Neural progenitor cell (in vitro differentiated cells): ENCODE data around the gene DNM2. TPM values are rescaled to one million over a fixed set of nuclear protein-coding genes. Genes with fewer than 3 reads are reported as not detected.

ENCODE experiments used
- DNase-seq: peaks from one replicate; pipeline ENCODE4 v3.0.0-alpha.2; 2016; ENCODE audit warnings: low spot score
- H2AFZ ChIP-seq: fragments of 200-600 bp; sonication (generic); replicated peaks from 2 replicates; pipeline ENCODE4 v1.6.1; 2016; ENCODE audit warnings: antibody characterized with exemption
- H3F3A ChIP-seq: fragments of 200-600 bp; sonication (generic); 2 replicates; pipeline ENCODE4 v1.6.1; 2016; ENCODE audit warnings: antibody characterized with exemption, low read depth
- H3K27ac ChIP-seq: fragments of 200-600 bp; sonication (generic); 2 replicates; pipeline ENCODE4 v1.5.1; 2016; ENCODE audit warnings: mild to moderate bottlenecking
- H3K27me3 ChIP-seq: fragments of 200-600 bp; sonication (generic); 2 replicates; pipeline ENCODE4 v1.6.1; 2016; ENCODE audit warnings: mild to moderate bottlenecking, moderate library complexity
- H3K36me3 ChIP-seq: fragments of 200-600 bp; sonication (generic); 2 replicates; pipeline ENCODE4 v1.5.1; 2016
- H3K4me1 ChIP-seq: fragments of 200-600 bp; sonication (generic); 2 replicates; pipeline ENCODE4 v1.6.1; 2016; ENCODE audit warnings: mixed run types
- H3K4me2 ChIP-seq: fragments of 200-600 bp; sonication (generic); 2 replicates; pipeline ENCODE4 v1.6.1; 2016
- H3K4me3 ChIP-seq: fragments of 200-600 bp; sonication (generic); 2 replicates; pipeline ENCODE4 v1.5.1; 2016
- H3K79me2 ChIP-seq: fragments of 200-600 bp; sonication (generic); 2 replicates; pipeline ENCODE4 v1.6.1; 2016; ENCODE audit warnings: low read depth
- H3K9ac ChIP-seq: fragments of 200-600 bp; sonication (generic); 2 replicates; pipeline ENCODE4 v1.6.1; 2016
- H3K9me3 ChIP-seq: fragments of 200-600 bp; sonication (generic); 2 replicates; pipeline ENCODE4 v1.5.1; 2016; ENCODE audit warnings: low read depth
- H4K20me1 ChIP-seq: fragments of 200-600 bp; sonication (generic); 2 replicates; pipeline ENCODE4 v1.6.1; 2016; ENCODE audit warnings: low read depth
- H3K27ac Mint-ChIP-seq: 3 replicates; pipeline ENCODE4 v1.8.0; 2021; ENCODE audit warnings: mixed read lengths
- H3K27me3 Mint-ChIP-seq: 2 replicates; pipeline ENCODE4 v1.8.0; 2022; ENCODE audit warnings: low read depth, mild to moderate bottlenecking, inconsistent platforms, moderate library complexity, mixed read lengths; ENCODE audit not compliant: insufficient read depth
- H3K36me3 Mint-ChIP-seq: 3 replicates; pipeline ENCODE4 v1.8.0; 2021; ENCODE audit warnings: mixed read lengths
- H3K4me1 Mint-ChIP-seq: 3 replicates; pipeline ENCODE4 v1.8.0; 2021; ENCODE audit warnings: mixed read lengths
- H3K4me3 Mint-ChIP-seq: 3 replicates; pipeline ENCODE4 v1.8.0; 2021; ENCODE audit warnings: mild to moderate bottlenecking, moderate library complexity, mixed read lengths
- H3K9me3 Mint-ChIP-seq: 3 replicates; pipeline ENCODE4 v1.8.0; 2020; ENCODE audit warnings: mixed read lengths
- CTCF ChIP-seq: fragments of 200-600 bp; sonication (generic); IDR thresholded peaks from 2 replicates; pipeline ENCODE4 v1.5.1; 2017; ENCODE audit warnings: antibody characterized with exemption, mild to moderate bottlenecking
- EZH2 ChIP-seq: fragments of 200-600 bp; sonication (generic); IDR thresholded peaks from 2 replicates; pipeline ENCODE4 v1.6.1; 2017; ENCODE audit warnings: antibody characterized with exemption, mild to moderate bottlenecking, moderate library complexity
- EZH2phosphoT487 ChIP-seq: fragments of 200-600 bp; sonication (generic); IDR thresholded peaks from 2 replicates; pipeline ENCODE4 v1.6.1; 2017; ENCODE audit warnings: antibody characterized with exemption
- total RNA-seq: library from RNA; depleted of rRNA; stranded (reverse); fragments of >200 nt; gene quantifications from 2 replicates; pipeline ENCODE4 v1.2.3, GENCODE V29; 2015; ENCODE audit warnings: low replicate concordance

Gene DNM2
- total RNA-seq, 1 donor from 2014 or later, result 49.9 TPM

DNA sequence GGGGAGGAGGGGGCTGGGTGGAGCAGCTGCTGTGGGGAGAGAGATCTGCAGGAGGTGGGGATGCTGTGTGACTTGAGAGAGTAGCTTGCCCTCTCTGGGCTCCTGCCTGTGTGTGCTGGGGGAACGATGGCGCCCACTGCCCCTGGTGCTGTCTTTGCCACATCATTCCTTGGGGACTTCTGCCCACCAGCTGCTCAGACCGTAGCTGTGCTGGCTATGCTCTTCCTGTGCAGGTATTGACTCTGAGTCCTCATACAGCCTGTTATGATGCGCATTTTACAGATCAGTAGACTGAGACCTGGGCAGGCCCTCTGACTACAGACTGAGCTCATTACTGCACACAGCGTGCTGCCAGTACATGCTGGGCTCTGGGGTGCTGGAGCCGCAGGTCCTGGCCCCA lies 51.1 kb downstream of the DNM2 start:
- no peak overlapping the region for H3K4me3 ChIP-seq
- no peaks in the 10 kb centered on the region for H3K9me3 ChIP-seq
- no peaks in the 10 kb centered on the region for H3K27me3 ChIP-seq
- no peak overlapping the region for H3K9ac ChIP-seq
- H3K4me2 ChIP-seq, result no peak overlapping the region
- peaks cover 3% of the 10 kb centered on the region for H3K36me3 ChIP-seq
- H4K20me1 ChIP-seq, result peaks cover 15% of the 10 kb centered on the region
- peaks cover 6% of the 10 kb centered on the region for H3F3A ChIP-seq
- H3K4me1 ChIP-seq, result no peaks in the 10 kb centered on the region
- peaks cover 3% of the 10 kb centered on the region for H3K9me3 Mint-ChIP-seq
- no peak for TF ChIP-seq EZH2
- peaks cover 10% of the 10 kb centered on the region for H3K79me2 ChIP-seq
- H3K36me3 Mint-ChIP-seq, result peaks cover 6% of the 10 kb centered on the region
- no peak overlapping the region for H3K4me3 Mint-ChIP-seq
- H3K4me1 Mint-ChIP-seq, result peaks cover 13% of the 10 kb centered on the region
- no peak for DNase-seq
- H3K27ac ChIP-seq, result peak overlapping the region; percentile 58
- peaks cover 2% of the 10 kb centered on the region for H3K27me3 Mint-ChIP-seq
- no peak overlapping the region for H3K27ac Mint-ChIP-seq
- no peak overlapping the region for H2AFZ ChIP-seq

GRCh38 chr19:10769533-10770491 lies 51.9 kb downstream of the DNM2 start:
- no peaks in the 10 kb centered on the region for H3K4me1 ChIP-seq
- H3K4me2 ChIP-seq, result no peak overlapping the region
- peak; percentile 24 for TF ChIP-seq CTCF
- no peak for TF ChIP-seq EZH2phosphoT487
- no peak for TF ChIP-seq EZH2
- H3K36me3 ChIP-seq, result peaks cover 4% of the 10 kb centered on the region
- Mint-ChIP-seq H3K4me1 (peaks cover 13% of the 10 kb centered on the region), H3K27ac (peak overlapping the region; percentile 72), H3K4me3 (peak overlapping the region; percentile 30), H3K36me3 (peaks cover 6% of the 10 kb centered on the region), H3K9me3 (peaks cover 3% of the 10 kb centered on the region), H3K27me3 (peaks cover 2% of the 10 kb centered on the region)
- H3K27me3 ChIP-seq, result no peaks in the 10 kb centered on the region
- peak overlapping the region; percentile 58 for H3K27ac ChIP-seq
- H3K79me2 ChIP-seq, result peaks cover 10% of the 10 kb centered on the region
- peak; percentile 50 for DNase-seq
- no peak overlapping the region for H3K4me3 ChIP-seq
- H3F3A ChIP-seq, result peaks cover 6% of the 10 kb centered on the region
- H3K9ac ChIP-seq, result no peak overlapping the region
- H2AFZ ChIP-seq, result no peak overlapping the region
- H4K20me1 ChIP-seq, result peaks cover 11% of the 10 kb centered on the region
- H3K9me3 ChIP-seq, result no peaks in the 10 kb centered on the region

DNA sequence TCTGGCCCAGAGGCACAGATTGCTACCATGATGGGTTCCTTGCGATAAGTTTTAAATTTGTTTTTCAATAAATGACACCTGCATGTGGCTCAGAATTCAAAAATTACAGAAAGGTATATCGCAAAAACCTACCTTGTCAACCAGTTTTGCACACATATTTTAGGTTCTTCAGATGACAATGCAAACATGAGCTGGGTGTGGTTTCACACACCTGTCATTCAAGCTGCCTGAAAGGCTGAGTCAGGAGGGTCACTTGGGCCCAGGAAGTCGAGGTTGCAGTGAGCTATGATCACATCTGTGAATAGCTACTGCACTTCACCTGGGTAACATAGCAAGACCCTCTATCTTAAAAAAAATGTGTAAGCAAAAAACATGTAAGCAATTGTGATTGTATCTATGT lies 56.1 kb downstream of the DNM2 start:
- H3K27ac ChIP-seq, result no peak overlapping the region
- TF ChIP-seq EZH2phosphoT487, result no peak
- no peak for TF ChIP-seq EZH2
- H3K79me2 ChIP-seq, result no peaks in the 10 kb centered on the region
- peaks cover 6% of the 10 kb centered on the region for H4K20me1 ChIP-seq
- peaks cover 3% of the 10 kb centered on the region for H3K9me3 Mint-ChIP-seq
- no peak overlapping the region for H3K27ac Mint-ChIP-seq
- no peaks in the 10 kb centered on the region for H3K9me3 ChIP-seq
- no peak overlapping the region for H2AFZ ChIP-seq
- H3K4me1 Mint-ChIP-seq, result peaks cover 12% of the 10 kb centered on the region
- no peak overlapping the region for H3K4me3 ChIP-seq
- H3K27me3 ChIP-seq, result no peaks in the 10 kb centered on the region
- H3K36me3 ChIP-seq, result peaks cover 4% of the 10 kb centered on the region
- peaks cover 6% of the 10 kb centered on the region for H3F3A ChIP-seq
- no peaks in the 10 kb centered on the region for H3K4me1 ChIP-seq
- H3K9ac ChIP-seq, result no peak overlapping the region
- peaks cover 14% of the 10 kb centered on the region for H3K36me3 Mint-ChIP-seq
- H3K4me2 ChIP-seq, result no peak overlapping the region
- peaks cover 5% of the 10 kb centered on the region for H3K27me3 Mint-ChIP-seq
- no peak for DNase-seq
- no peak overlapping the region for H3K4me3 Mint-ChIP-seq

- no peak for DNase-seq
- Histone ChIP-seq H4K20me1 (no peaks in the 10 kb centered on the region), H3K9ac (no peak overlapping the region), H3K9me3 (no peaks in the 10 kb centered on the region), H3K4me2 (no peak overlapping the region), H3K36me3 (peaks cover 4% of the 10 kb centered on the region), H2AFZ (no peak overlapping the region), H3K79me2 (no peaks in the 10 kb centered on the region), H3K4me1 (no peaks in the 10 kb centered on the region), H3F3A (no peaks in the 10 kb centered on the region), H3K27me3 (no peaks in the 10 kb centered on the region), H3K27ac (no peak overlapping the region), H3K4me3 (no peak overlapping the region)
- peaks cover 5% of the 10 kb centered on the region for H3K27me3 Mint-ChIP-seq
- H3K4me3 Mint-ChIP-seq, result no peak overlapping the region
- no peak overlapping the region for H3K27ac Mint-ChIP-seq
- peaks cover 6% of the 10 kb centered on the region for H3K4me1 Mint-ChIP-seq
- no peak for TF ChIP-seq CTCF
- no peak for TF ChIP-seq EZH2
- TF ChIP-seq EZH2phosphoT487, result no peak
- H3K36me3 Mint-ChIP-seq, result peaks cover 17% of the 10 kb centered on the region
- peaks cover 3% of the 10 kb centered on the region for H3K9me3 Mint-ChIP-seq
These were observed 57.0 kb downstream of the DNM2 start for GRCh38 chr19:10774893-10775292.
